ENCODE measurements around the gene PLXNA2.

PLXNA2 gene

GRCh38 chr1:208000504-208000903 is 243.7 kb downstream of the PLXNA2 start:
- DNase-seq (ENCODE audit: insufficient read length): no peak
- TF ChIP-seq TAF1 (IDR thresholded peaks at IDR 0.05; ENCODE audit: borderline replicate concordance, low read depth, low read length) (no peak), POLR2AphosphoS5 (IDR thresholded peaks at IDR 0.05; ENCODE audit: low read depth, low read length) (no peak), POLR2A (IDR thresholded peaks at IDR 0.05; ENCODE audit: low read depth, low read length) (no peak)
- FAIRE-seq: no peak

- no peak for TF ChIP-seq POLR2AphosphoS5 (IDR thresholded peaks at IDR 0.05; ENCODE audit: low read depth, low read length)
- TF ChIP-seq TAF1 (IDR thresholded peaks at IDR 0.05; ENCODE audit: borderline replicate concordance, low read depth, low read length): no peak
- no peak for TF ChIP-seq POLR2A (IDR thresholded peaks at IDR 0.05; ENCODE audit: low read depth, low read length)
- DNase-seq (ENCODE audit: insufficient read length) (no peak), FAIRE-seq (no peak)
Observed at GRCh38 chr1:207999972-208000371, 244.2 kb downstream of the PLXNA2 start.

- no peak for DNase-seq (ENCODE audit: insufficient read length)
- FAIRE-seq: no peak
- TF ChIP-seq POLR2AphosphoS5 (IDR thresholded peaks at IDR 0.05; ENCODE audit: low read depth, low read length) (no peak), POLR2A (IDR thresholded peaks at IDR 0.05; ENCODE audit: low read depth, low read length) (no peak), TAF1 (IDR thresholded peaks at IDR 0.05; ENCODE audit: borderline replicate concordance, low read depth, low read length) (no peak)
Observed at GRCh38 chr1:207999274-207999915, 244.8 kb downstream of the PLXNA2 start.

- no peak for DNase-seq (ENCODE audit: insufficient read length)
- TF ChIP-seq TAF1 (IDR thresholded peaks at IDR 0.05; ENCODE audit: borderline replicate concordance, low read depth, low read length): no peak
- TF ChIP-seq POLR2A (IDR thresholded peaks at IDR 0.05; ENCODE audit: low read depth, low read length): no peak
- TF ChIP-seq POLR2AphosphoS5 (IDR thresholded peaks at IDR 0.05; ENCODE audit: low read depth, low read length): no peak
- no peak for FAIRE-seq
Observed at GRCh38 chr1:207998691-207999090, 245.5 kb downstream of the PLXNA2 start.

- DNase-seq (ENCODE audit: insufficient read length): peak; percentile 29
- TF ChIP-seq POLR2AphosphoS5 (IDR thresholded peaks at IDR 0.05; ENCODE audit: low read depth, low read length): no peak
- TF ChIP-seq TAF1 (IDR thresholded peaks at IDR 0.05; ENCODE audit: borderline replicate concordance, low read depth, low read length): no peak
- no peak for TF ChIP-seq POLR2A (IDR thresholded peaks at IDR 0.05; ENCODE audit: low read depth, low read length)
- peak; percentile 94 for FAIRE-seq
Observed at GRCh38 chr1:207997486-207998268, 246.5 kb downstream of the PLXNA2 start.

- FAIRE-seq (no peak), DNase-seq (ENCODE audit: insufficient read length) (no peak)
- TF ChIP-seq POLR2AphosphoS5 (IDR thresholded peaks at IDR 0.05; ENCODE audit: low read depth, low read length) (no peak), TAF1 (IDR thresholded peaks at IDR 0.05; ENCODE audit: borderline replicate concordance, low read depth, low read length) (no peak), POLR2A (IDR thresholded peaks at IDR 0.05; ENCODE audit: low read depth, low read length) (no peak)
Observed at GRCh38 chr1:207996636-207997035, 247.5 kb downstream of the PLXNA2 start.

- TF ChIP-seq POLR2A (IDR thresholded peaks at IDR 0.05; ENCODE audit: low read depth, low read length) (no peak), POLR2AphosphoS5 (IDR thresholded peaks at IDR 0.05; ENCODE audit: low read depth, low read length) (no peak), TAF1 (IDR thresholded peaks at IDR 0.05; ENCODE audit: borderline replicate concordance, low read depth, low read length) (no peak)
- FAIRE-seq (no peak), DNase-seq (ENCODE audit: insufficient read length) (no peak)
Observed at GRCh38 chr1:207995576-207995975, 248.6 kb downstream of the PLXNA2 start.

- FAIRE-seq (no peak), DNase-seq (ENCODE audit: insufficient read length) (no peak)
- no peak for TF ChIP-seq TAF1 (IDR thresholded peaks at IDR 0.05; ENCODE audit: borderline replicate concordance, low read depth, low read length)
- TF ChIP-seq POLR2AphosphoS5 (IDR thresholded peaks at IDR 0.05; ENCODE audit: low read depth, low read length): no peak
- TF ChIP-seq POLR2A (IDR thresholded peaks at IDR 0.05; ENCODE audit: low read depth, low read length): no peak
Observed at GRCh38 chr1:207993477-207994445, 250.4 kb downstream of the PLXNA2 start.

GRCh38 chr1:207992677-207993236 is 251.4 kb downstream of the PLXNA2 start:
- TF ChIP-seq TAF1 (IDR thresholded peaks at IDR 0.05; ENCODE audit: borderline replicate concordance, low read depth, low read length) (no peak), POLR2A (IDR thresholded peaks at IDR 0.05; ENCODE audit: low read depth, low read length) (no peak), POLR2AphosphoS5 (IDR thresholded peaks at IDR 0.05; ENCODE audit: low read depth, low read length) (no peak)
- no peak for FAIRE-seq
- DNase-seq (ENCODE audit: insufficient read length): no peak

GRCh38 chr1:207991583-207992026 is 252.6 kb downstream of the PLXNA2 start:
- TF ChIP-seq POLR2AphosphoS5 (IDR thresholded peaks at IDR 0.05; ENCODE audit: low read depth, low read length) (no peak), POLR2A (IDR thresholded peaks at IDR 0.05; ENCODE audit: low read depth, low read length) (no peak)
- FAIRE-seq: no peak

More at GRCh38 chr1:207991583-207992026, 252.6 kb downstream of the PLXNA2 start:
- no peak for DNase-seq (ENCODE audit: insufficient read length)

Data from GM12892 (cell line).